Stimulated activated CD4-positive, alpha-beta T cell treated with anti-CD3 and anti-CD28 coated beads, Interleukin-15, amount 100 ng/mL, for 48 hours (primary cell): ENCODE data around the gene CYFIP2.
"Not testable (repeated sequence)": the region's sequence is repeated elsewhere in the genome, so short reads cannot be mapped to it uniquely, and the experiment has no call there.

ENCODE experiments used
- DNase-seq, 2 donors: peaks; one replicate each; pipeline ENCODE4 v3.0.0-alpha.2; 2020; ENCODE audit warnings: low read depth in 2 of 2

CYFIP2 gene

DNA sequence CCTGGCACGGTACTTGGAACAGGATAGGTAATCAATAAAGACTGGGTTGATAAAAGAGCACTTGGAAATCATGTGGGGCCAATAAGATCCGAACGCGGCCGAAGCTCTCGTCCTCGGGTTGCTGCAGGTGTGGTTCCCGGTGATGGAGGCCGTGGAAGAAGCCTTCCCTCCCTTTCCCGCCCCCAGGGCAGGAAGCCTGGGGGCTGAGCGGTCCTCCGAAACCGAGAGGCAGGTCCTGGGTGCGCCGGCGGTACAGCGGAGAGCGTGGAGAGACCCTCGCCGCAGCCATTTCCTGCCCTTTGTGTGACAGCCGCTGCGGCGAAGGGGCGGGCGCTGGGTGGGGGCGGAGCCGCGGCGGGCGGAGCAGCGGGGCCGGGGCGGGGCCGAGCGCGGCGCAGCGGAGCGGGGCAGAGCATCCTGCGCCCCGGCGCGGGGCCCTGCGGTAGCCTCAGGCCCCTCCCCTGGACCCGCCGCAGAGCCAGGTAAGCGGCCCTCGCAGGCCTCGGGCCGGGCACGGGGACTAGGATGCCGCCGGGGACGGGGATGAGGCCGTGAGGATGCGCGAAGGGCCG is at the start of gene CYFIP2:
CYFIP2 (plus strand) TSS at position 410 of the 572 bp plus-strand sequence. CDS start 19,239 bp downstream, outside the sequence.
- peak; percentile 65 to 80 for DNase-seq

DNA sequence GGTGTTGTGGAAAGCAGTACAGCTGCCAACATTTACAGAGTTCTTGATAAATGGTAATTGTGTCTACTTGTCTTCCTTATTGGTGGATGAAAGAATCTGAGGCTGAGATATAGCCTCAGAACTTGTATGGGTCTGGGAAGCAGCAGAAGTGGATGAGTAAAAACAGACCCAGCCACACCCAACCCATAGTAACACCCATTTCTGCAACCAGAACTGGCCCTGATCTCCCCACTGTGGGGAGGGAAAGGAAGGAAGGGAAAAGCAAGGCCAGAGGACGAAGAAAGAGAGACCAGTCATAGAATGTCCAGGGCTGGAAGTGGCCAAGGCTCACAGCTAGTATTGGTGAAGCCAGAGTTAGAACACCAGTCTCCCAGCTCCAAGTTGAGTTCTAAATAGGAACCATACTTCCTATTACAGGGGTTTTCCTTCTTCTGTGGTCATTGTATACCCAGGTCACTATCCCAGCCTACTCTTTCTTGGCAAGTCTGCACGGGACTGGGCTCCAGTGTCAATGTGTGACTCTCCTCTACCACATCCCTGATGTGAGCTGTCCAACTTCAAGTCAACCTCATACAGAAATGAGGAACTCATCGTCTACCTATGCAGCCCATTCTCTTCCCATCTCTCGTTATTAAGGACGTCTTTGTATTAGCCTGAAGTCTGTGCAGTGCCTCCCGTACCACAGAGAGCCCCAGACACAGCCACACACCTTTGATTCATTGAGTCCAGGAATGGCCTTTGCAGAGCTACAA is 49.4 kb upstream of the CYFIP2 start:
- DNase-seq: no peak

DNA sequence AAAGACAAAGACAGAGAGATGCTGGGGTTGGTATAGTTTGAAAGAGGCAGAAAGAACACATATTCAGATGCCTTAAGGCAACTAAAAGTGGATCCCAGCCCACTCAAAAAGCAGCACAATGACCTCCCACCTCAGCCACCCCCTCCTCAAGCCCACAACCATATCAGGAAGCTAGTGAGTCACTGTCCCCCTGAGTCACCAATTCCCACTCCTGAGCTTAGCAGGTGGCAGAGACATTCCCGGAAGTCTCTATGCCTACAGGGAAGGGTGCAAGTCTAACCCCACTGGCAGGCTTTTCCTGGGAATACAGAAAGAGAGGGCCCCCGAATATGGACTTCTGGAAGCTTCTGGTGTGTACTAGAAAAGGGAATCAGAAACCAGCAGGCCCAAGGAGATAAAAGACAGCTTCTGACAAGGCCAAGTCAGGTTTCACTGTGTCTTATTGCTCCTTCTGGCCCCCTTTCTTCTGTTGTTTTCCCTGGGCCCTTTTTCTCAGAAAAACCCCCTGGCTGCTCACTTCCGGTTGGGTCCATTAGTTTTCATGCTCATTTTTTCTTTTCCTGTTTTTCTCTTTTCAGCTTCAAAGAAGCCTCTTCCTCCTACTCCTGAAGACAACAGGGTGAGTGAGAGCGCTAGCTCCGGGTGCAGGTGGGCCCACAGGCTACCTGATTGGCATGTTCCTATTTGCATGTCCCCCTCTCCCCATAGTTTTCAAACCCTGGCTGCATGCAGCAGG is 48.5 kb upstream of the CYFIP2 start:
- peak in 1 of 2 donors; percentile 37 for DNase-seq

DNA sequence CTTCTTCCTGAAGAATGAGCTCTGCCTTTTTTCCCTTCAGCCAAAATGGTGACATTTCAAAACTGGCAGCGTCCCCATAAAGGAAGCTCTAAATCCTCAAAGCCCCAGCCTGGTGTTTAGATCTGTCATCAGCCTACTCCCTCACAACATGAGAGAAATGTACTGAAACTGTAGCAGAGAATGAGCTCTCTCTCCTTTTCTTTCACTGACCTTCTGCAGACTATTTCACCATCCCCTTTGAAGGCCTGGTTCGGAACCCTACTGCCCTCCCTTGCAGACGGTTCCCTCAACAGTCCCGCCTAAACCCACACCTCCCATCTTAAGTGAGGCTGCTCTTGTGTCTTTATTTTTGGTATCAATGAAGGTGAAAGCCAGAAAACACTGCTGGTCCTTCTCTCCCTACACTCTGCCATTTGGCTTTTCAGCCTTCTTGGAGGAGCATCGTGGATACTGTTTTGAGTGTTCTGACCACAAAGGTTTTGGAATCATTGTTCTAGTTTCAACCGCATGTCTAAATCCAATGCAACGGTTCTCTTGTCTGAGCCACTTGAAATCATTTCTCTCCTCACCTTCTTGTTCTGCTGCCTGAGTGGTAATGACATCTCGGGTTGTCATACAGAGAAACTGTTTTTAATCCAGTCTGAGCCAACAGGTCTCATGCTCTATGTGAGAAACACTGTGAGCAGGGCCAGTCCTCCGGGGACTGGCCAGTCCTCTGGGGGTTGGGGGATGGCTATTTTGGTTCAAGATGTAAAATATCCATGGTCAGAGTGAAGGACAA is 46.2 kb upstream of the CYFIP2 start:
- no peak for DNase-seq

DNA sequence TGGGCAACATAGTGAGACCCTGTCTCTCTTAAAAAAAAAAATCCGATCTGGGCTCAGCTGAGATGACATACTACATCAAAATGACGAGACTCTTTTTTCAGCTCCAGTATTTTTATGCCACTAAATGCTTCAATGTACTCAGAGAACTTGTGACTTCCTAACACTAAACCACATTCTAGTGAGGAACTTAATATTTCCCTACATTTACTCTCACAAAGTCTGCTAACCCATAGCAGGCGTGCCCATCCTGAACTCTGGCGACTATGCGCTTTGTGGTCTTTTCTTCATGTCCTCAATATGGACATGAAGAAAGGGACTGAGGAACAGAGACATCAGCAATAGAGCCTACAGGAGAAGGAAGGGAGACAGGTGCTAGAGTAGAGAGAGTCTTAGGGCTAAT is 44.0 kb upstream of the CYFIP2 start:
- no peak for DNase-seq

DNA sequence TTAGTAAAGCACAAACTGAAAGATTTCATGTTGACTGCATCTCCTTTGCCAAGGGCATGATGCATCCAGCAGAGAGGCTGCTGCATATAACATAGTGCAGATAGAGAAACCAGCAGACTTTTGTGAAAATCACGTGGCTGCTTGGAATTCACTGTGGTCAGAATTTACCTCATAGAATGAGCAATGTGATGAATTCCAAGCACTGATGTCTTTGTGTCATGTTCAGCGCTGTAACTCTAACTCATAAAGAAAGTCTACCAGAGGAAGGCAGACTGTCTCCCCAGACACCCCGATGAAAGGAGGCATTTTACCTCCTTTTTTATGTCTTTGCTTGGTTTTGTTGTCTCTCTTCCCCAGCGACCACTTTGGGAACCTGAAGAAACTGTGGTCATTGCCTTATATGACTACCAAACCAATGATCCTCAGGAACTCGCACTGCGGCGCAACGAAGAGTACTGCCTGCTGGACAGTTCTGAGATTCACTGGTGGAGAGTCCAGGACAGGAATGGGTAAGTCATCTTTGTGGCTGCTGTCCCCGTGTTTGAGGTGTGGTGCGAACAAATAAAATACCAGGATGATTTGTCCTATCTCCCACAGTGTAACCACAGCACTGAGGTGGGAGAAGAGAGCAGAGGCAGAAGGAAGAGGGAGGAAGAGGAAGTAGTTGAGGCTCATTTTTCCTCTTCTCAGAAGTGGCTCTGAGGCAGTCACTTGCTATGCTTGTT is 43.3 kb upstream of the CYFIP2 start:
- peak; percentile 65 to 71 for DNase-seq

DNA sequence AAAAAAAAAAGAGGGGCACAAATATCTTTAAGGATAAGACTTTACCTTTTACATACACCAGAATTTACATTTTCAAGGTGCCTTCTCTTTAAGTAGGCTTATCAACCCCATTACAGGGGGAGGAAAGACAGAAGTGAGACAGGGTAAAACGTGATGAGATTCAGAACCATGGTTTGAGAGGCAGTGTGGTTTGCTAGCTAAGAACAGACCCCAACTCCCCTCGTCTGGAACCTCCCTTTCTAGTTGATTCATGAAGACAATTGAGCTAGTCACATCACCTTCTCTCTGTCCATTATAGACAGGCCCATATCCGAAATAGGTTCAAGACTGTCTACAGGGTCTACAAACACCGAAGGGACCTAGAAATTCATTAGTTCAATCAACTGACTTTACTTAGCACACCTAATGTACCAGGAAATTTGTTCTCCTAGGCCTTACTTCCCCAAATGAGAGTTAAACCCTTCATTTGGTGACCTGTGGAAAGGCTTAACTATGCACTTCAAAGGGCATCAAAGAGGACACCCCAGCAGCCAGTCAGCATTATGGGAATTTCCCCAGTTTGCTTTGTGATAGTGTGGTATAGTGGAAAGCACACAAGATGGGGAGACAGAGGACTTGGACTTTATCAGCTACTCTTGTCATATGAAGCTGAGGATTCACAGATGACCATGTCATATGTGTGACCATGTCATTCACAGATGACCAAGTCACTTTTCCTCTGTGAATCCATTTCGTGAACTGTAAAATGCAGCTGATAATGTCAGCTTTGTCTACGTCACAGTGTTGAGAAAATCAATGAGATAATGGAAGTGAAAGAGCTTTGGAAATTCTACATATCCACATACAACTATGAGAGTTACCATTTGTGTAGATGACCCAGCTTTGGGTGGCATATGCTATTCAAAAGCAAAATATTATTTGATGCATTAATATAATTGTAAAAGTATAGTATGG is 40.2 kb upstream of the CYFIP2 start:
- DNase-seq: no peak

DNA sequence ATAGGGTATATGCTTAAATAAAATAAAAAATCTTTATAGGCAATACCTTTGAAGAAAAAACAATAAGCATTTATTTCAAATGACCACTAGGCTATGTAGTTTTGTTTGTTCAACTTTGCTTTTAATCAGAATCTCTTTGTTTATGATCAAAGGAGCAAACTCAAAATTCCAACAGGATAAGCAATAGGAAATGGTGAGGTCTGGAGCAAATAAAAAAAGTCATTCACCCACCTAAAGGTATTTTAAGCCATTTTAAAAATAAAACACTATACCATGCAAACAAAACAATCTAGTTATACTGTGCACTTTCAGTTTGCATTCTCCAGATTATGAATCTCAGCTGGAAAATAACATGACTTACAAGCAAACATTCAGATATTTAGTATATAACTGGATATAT is 35.3 kb upstream of the CYFIP2 start:
- no peak for DNase-seq

DNA sequence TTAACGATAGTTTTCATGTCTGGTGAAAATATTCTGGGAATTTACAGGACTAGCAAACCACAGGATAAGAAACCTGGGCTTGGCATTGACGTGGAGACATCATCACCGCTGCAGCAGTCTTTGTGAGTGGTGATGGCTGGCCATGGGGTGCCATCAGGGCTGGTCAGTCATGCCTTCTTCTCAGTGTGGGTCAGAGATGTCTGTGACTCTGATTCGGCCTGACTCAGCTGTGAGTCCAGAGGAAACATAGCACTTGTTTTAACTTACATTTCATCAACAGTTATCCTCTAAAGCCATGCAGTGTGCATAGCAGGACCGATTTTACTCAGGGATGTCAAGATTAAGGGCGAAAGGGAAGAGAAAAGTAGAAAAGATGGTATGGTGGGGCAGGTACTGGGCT is 33.2 kb upstream of the CYFIP2 start:
- DNase-seq: no peak

DNA sequence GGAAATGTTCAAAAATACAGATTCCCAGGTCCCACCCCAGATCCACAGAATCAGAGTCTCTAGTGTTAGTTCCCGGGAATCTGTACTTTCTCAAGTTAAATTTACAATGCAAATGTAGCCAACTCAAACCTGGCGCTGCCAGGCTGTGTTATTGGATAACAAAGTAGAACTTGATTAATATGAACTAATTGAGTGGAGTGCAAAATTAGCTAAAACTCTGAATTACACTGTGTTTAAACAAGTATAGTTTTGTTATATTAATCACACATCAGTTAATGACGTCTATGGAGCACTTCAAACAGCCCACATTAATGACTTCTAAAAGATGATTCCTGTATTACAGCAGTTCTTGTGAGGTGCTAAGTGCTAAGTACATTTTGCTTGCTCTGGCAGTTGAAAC is 32.4 kb upstream of the CYFIP2 start:
- no peak for DNase-seq

DNA sequence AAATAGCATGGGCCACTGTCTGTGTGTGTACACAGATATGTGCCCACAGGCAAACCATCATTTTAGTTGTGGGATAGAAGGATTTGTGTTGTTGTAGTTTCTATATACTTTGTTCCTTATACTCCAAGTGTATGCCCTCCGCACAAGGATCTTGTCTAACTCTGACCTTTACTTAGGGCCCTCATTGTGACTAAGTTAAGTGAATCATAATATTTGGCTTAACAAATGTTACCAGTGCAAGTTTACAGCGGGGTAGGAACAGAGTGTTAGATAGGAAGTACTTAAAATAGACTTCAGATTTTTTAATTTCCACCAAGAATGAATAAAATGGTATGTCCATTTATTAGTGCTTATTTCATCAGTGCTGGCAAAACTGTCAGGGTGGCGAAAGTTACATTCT is 29.5 kb upstream of the CYFIP2 start:
- no peak for DNase-seq

DNA sequence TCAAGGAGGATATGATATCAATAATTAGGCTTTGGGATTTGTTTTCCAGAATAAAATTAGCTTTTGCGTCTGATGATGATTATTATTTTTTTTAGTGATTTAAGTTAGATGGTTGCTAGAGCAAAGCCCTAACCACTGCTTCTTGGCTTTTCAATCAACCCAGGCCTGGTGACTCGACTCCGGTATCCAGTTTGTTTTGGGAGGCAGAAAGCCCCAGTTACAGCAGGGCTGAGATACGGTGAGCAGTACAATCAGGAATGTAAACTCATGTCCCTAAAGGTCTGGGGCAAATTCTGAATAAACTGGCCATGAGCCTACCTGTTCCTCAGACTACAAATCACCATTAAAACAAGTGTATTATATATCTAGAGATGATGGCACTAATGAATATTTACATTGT is 24.4 kb upstream of the CYFIP2 start:
- DNase-seq: no peak

DNA sequence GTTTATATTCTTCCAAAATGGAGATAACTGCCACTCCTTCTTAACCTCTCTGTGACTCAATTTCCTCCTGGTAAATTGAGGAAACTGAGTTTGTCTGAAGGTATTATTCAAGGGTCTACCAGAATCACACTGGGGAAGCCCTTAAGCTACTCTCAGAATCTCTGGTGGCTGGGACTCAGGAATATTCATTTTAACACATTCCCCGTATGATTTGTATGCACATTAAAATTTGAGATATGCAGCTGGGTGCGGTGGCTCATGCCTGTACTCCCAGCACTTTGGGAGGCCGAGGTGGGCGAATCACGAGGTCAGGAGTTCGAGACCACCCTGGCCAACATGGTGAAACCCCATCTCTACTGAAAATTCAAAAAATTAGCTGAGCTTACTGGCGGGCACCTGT is 21.2 kb upstream of the CYFIP2 start:
- DNase-seq: not testable (repeated sequence)

DNA sequence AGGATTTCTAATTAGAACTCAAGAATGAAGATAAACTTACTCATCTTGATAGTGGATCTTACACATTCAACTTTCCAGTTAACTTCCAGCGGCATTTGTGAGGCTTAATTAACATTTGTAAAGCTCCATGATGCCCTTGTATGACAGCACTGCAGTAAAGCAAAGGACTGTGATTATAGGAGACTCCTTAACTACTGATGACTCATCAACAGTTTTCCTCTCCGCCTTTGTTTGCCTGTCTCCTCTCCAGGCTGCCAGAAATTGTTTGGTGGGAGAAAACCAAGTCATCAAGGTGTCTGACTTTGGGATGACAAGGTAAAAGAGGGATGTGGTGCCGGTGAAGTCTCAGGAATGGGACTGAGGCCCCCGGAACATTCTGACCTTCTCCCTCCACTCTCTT is 20.4 kb upstream of the CYFIP2 start:
- no peak for DNase-seq

DNA sequence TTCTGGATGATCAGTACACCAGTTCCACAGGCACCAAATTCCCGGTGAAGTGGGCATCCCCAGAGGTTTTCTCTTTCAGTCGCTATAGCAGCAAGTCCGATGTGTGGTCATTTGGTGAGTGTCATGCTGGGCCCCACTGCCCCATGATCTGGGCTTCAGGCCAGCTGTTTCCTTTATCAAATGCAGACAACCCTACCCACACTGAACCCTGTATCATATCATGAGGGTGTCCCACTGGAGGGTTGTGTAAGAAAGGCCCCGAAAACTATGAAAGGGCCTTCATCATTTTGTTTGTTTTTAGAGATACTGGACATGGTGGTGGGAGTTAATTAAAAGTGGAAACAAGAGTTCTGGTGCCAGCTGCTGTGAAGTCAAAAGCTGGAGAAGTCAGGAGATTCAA is 20.0 kb upstream of the CYFIP2 start:
- no peak for DNase-seq

DNA sequence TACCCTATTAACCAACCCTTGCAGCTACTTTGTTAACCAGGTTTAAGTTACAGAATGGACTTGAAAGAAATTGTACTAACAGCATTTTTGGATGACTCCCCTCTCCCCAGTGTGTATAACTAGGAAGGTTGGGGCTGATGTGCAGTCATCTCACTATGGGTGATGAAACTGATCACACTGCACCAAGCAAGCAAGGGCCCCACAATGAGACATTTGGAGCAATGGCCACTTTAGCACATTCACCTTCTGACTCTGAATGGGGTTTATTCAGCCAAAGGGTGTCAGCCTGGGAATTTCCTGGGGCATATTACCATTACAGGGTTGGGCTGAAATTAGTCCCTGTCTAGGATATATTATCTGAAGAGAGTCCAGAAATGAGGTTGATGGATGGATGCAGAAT is 18.7 kb upstream of the CYFIP2 start:
- peak in 1 of 2 donors; percentile 38 for DNase-seq

DNA sequence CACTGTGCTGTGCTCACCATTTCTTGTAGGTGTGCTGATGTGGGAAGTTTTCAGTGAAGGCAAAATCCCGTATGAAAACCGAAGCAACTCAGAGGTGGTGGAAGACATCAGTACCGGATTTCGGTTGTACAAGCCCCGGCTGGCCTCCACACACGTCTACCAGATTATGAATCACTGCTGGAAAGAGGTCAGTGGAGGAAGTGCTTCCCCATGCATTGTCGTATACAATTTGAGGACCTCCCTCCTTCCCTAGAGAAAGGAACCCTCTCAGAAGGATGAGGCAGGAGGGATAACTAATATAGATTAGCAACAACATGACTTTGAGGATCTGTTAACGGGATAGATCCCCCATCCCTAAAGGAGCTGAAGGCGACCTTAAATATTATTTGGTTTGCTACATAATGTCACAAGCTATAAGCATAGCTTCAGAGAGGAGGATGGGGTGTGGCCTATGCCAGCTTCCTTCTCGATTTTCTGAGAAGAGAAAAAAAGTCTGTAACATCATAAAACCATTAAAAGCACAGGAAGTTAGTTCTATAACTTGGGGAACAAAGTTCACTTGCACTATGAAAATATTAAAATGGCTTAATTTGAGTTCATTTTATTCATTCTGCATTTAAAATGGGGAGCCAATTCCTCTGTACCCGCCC is 17.0 kb upstream of the CYFIP2 start:
- no peak for DNase-seq

DNA sequence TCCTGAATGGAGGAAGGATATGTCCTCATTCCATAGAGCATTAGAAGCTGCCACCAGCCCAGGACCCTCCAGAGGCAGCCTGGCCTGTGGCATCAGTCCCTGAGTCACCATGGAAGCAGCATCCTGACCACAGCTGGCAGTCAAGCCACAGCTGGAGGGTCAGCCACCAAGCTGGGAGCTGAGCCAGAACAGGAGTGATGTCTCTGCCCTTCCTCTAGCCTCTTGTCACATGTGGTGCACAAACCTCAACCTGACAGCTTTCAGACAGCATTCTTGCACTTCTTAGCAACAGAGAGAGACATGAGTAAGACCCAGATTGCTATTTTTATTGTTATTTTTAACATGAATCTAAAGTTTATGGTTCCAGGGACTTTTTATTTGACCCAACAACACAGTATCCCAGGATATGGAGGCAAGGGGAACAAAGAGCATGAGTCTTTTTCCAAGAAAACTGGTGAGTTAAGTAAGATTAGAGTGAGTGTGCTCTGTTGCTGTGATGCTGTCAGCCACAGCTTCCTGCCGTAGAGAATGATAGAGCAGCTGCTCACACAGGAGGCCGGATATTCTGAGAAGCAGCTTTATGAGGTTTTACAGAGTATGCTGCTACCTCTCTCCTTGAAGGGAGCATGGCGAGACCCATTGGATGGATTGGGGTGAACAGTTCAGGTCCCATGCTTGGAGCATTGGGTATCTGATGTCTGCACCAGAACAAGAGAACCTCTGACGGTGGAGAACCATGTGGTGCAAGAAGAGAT is 13.0 kb upstream of the CYFIP2 start:
- no peak for DNase-seq

DNA sequence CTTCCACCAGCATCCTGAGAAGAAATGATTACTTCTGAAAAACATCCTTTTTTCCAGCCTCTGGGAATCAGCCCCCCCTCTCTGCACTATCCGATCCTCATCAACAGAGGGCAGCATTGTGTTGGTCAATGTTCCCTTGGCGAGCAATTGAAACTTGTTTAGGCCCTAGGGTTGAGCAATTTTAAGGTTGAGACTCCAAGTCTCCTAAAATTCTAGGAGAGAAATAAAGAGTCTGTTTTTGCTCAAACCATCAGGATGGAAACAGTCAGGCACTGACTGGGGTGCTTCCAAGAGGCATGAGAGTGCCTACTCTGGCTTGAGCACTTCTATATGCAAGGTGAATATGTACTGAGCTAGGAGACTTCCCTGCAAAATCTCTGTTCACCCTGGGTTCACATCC is 12.4 kb upstream of the CYFIP2 start:
- no peak for DNase-seq
